MM.1S (cell line): ENCODE measurements around the gene IL15.
"Not testable (repeated sequence)": the region's sequence is repeated elsewhere in the genome, so short reads cannot be mapped to it uniquely, and the experiment has no call there.

Experiments
- DNase-seq: peaks from one replicate; pipeline ENCODE4 v3.0.0-alpha.2; 2015
- H2AFZ ChIP-seq: fragments of 300-600 bp; sonication (generic); 2 replicates; pipeline ENCODE4 v1.6.0; 2016; ENCODE audit warnings: antibody characterized with exemption, low read length
- H3F3A ChIP-seq: fragments of 300-600 bp; sonication (generic); 2 replicates; pipeline ENCODE4 v1.6.1; 2016; ENCODE audit warnings: mild to moderate bottlenecking, antibody characterized with exemption, low read length, moderate library complexity, mixed read lengths; ENCODE audit not compliant: insufficient read depth
- H3K27ac ChIP-seq: fragments of 300-600 bp; sonication (generic); 2 replicates; pipeline ENCODE4 v1.5.1; 2016; ENCODE audit warnings: mild to moderate bottlenecking, low read length
- H3K27me3 ChIP-seq: fragments of 300-600 bp; sonication (generic); replicated peaks from 2 replicates; pipeline ENCODE4 v1.6.0; 2016; ENCODE audit warnings: low read length; ENCODE audit not compliant: insufficient read depth
- H3K36me3 ChIP-seq: fragments of 300-600 bp; sonication (generic); replicated peaks from 2 replicates; pipeline ENCODE4 v1.6.1; 2016; ENCODE audit warnings: mild to moderate bottlenecking, low read length, mixed read lengths; ENCODE audit not compliant: insufficient read depth
- H3K4me1 ChIP-seq: fragments of 300-600 bp; sonication (generic); 2 replicates; pipeline ENCODE4 v1.6.1; 2016; ENCODE audit warnings: low read length, mixed read lengths
- H3K4me2 ChIP-seq: fragments of 300-600 bp; sonication (generic); 2 replicates; pipeline ENCODE4 v1.6.0; 2016; ENCODE audit warnings: low read depth, low read length
- H3K4me3 ChIP-seq: fragments of 300-600 bp; sonication (generic); 2 replicates; pipeline ENCODE4 v1.5.1; 2016; ENCODE audit warnings: low read length, mixed read lengths
- H3K79me2 ChIP-seq: fragments of 300-600 bp; sonication (generic); 2 replicates; pipeline ENCODE4 v1.6.1; 2016; ENCODE audit warnings: mixed run types, low read length, mixed read lengths
- H3K9ac ChIP-seq: fragments of 300-600 bp; sonication (generic); 2 replicates; pipeline ENCODE4 v1.6.1; 2016; ENCODE audit warnings: low read length, mixed read lengths
- H3K9me2 ChIP-seq: fragments of 300-600 bp; sonication (generic); replicated peaks from 2 replicates; pipeline ENCODE4 v1.6.1; 2016; ENCODE audit warnings: mild to moderate bottlenecking, low read length, mixed read lengths; ENCODE audit not compliant: insufficient read depth
- H3K9me3 ChIP-seq: fragments of 300-600 bp; sonication (generic); replicated peaks from 2 replicates; pipeline ENCODE4 v1.6.1; 2016; ENCODE audit warnings: mild to moderate bottlenecking, low read length, mixed read lengths; ENCODE audit not compliant: insufficient read depth
- H4K20me1 ChIP-seq: fragments of 300-600 bp; sonication (generic); 2 replicates; pipeline ENCODE4 v1.6.1; 2016; ENCODE audit warnings: mild to moderate bottlenecking, low read length, moderate library complexity, mixed read lengths; ENCODE audit not compliant: insufficient read depth
- CTCF ChIP-seq: fragments of 300-600 bp; sonication (generic); IDR thresholded peaks from 2 replicates; pipeline ENCODE4 v1.5.1; 2016; ENCODE audit warnings: antibody characterized with exemption, low read length, mixed read lengths
- EZH2 ChIP-seq: fragments of 300-600 bp; sonication (generic); optimal IDR thresholded peaks from 2 replicates; pipeline ENCODE3; 2017; ENCODE audit warnings: low read depth, mild to moderate bottlenecking, antibody characterized with exemption, low read length, mixed read lengths
- EZH2phosphoT487 ChIP-seq: fragments of 300-600 bp; sonication (generic); IDR thresholded peaks from 2 replicates; pipeline ENCODE4 v1.6.1; 2018; ENCODE audit warnings: antibody characterized with exemption, low read length

IL15 gene

GRCh38 chr4:141610365-141610764 lies 26.0 kb upstream of the IL15 start:
- Histone ChIP-seq H3K4me3 (no peak overlapping the region), H3K27me3 (no peaks in the 10 kb centered on the region), H3K36me3 (no peaks in the 10 kb centered on the region), H3K9me2 (no peaks in the 10 kb centered on the region), H3K79me2 (no peaks in the 10 kb centered on the region), H4K20me1 (no peaks in the 10 kb centered on the region), H3K27ac (no peak overlapping the region), H3F3A (peaks cover 16% of the 10 kb centered on the region), H2AFZ (no peak overlapping the region), H3K4me2 (no peak overlapping the region), H3K9me3 (no peaks in the 10 kb centered on the region), H3K9ac (no peak overlapping the region), H3K4me1 (peaks cover 26% of the 10 kb centered on the region)
- TF ChIP-seq CTCF = no peak
- TF ChIP-seq EZH2 = no peak
- TF ChIP-seq EZH2phosphoT487 = no peak
- no peak for DNase-seq

GRCh38 chr4:141614878-141615586 lies 21.4 kb upstream of the IL15 start:
- peak overlapping the region; percentile 34; the same call in 1 of the 2 replicates for H3K9ac ChIP-seq
- no peaks in the 10 kb centered on the region for H3K36me3 ChIP-seq
- peak overlapping the region; percentile 85 for H2AFZ ChIP-seq
- TF ChIP-seq EZH2phosphoT487 = no peak
- TF ChIP-seq CTCF = no peak
- TF ChIP-seq EZH2 = no peak
- H3K79me2 ChIP-seq = no peaks in the 10 kb centered on the region
- peak overlapping the region; percentile 16 for H3K4me3 ChIP-seq
- no peaks in the 10 kb centered on the region for H4K20me1 ChIP-seq
- peak overlapping the region; percentile 75 for H3K27ac ChIP-seq
- peaks cover 16% of the 10 kb centered on the region for H3F3A ChIP-seq
- H3K9me3 ChIP-seq = no peaks in the 10 kb centered on the region
- no peaks in the 10 kb centered on the region for H3K9me2 ChIP-seq
- peak overlapping the region; percentile 71 for H3K4me2 ChIP-seq
- peaks cover 19% of the 10 kb centered on the region for H3K4me1 ChIP-seq
- no peaks in the 10 kb centered on the region for H3K27me3 ChIP-seq
- DNase-seq = peak; percentile 70

- peak overlapping the region; percentile 85; the same call in 1 of the 2 replicates for H2AFZ ChIP-seq
- DNase-seq, H3K79me2 ChIP-seq: not testable (repeated sequence)
These were observed 20.8 kb upstream of the IL15 start for GRCh38 chr4:141615587-141615918.

GRCh38 chr4:141620715-141621114 lies 15.7 kb upstream of the IL15 start:
- Histone ChIP-seq H3K27ac (no peak overlapping the region), H3K79me2 (no peaks in the 10 kb centered on the region), H3K9me2 (no peaks in the 10 kb centered on the region), H3K4me2 (no peak overlapping the region), H3F3A (no peaks in the 10 kb centered on the region), H3K4me1 (peaks cover under 1% of the 10 kb centered on the region; the same call in 1 of the 2 replicates), H3K27me3 (no peaks in the 10 kb centered on the region), H3K36me3 (no peaks in the 10 kb centered on the region), H4K20me1 (no peaks in the 10 kb centered on the region), H2AFZ (no peak overlapping the region), H3K9me3 (no peaks in the 10 kb centered on the region), H3K4me3 (no peak overlapping the region), H3K9ac (no peak overlapping the region)
- TF ChIP-seq EZH2phosphoT487 (no peak), CTCF (no peak), EZH2 (no peak)
- no peak for DNase-seq

More at GRCh38 chr4:141615587-141615918, 20.8 kb upstream of the IL15 start:
- H3K4me2 ChIP-seq, H3K9me2 ChIP-seq, H3K9ac ChIP-seq, H4K20me1 ChIP-seq, H3K9me3 ChIP-seq, H3K4me3 ChIP-seq, H3K36me3 ChIP-seq, H3K27me3 ChIP-seq: not testable (repeated sequence)
- Histone ChIP-seq H3K4me1 (peaks cover 19% of the 10 kb centered on the region), H3K27ac (peak overlapping the region; percentile 75; the same call in 1 of the 2 replicates), H3F3A (peaks cover 16% of the 10 kb centered on the region)
